ENCODE data around the gene POC1B. TPM values are rescaled to one million over a fixed set of nuclear protein-coding genes. Genes with fewer than 3 reads are reported as not detected.

Gene POC1B
- total RNA-seq, 1 experiment from 2014 or later = 40.3 TPM

DNA sequence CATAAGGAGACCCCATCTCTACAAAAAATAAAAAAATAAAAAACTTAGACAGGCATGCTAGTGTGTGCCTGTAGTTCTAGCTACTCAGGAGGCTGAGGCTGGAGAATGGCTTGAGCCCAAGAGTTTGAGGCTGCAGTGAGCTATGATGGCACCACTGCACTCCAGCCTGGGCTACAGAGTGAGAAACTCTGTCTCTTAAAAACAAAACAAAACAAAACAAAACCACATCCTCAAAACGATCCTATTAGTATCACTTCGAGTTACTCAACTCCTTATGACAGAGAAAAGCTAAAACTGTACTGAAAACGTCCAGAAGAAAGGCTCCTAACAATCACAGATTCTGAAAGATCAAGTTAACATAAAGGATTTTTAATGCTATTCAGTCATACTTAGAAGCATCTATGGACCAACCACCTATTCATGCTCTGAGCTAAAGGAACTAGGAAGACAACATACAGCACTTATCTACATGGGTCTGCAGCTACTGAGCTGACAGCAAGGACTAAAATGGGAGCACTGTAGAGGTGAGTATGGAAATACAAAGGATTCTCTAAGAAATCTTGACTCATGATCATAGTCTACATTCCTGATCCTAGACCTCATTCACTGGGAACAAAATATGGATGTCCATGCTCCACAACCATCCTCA, 98.2 kb downstream of the POC1B start:
- TF ChIP-seq, protein P1, sequence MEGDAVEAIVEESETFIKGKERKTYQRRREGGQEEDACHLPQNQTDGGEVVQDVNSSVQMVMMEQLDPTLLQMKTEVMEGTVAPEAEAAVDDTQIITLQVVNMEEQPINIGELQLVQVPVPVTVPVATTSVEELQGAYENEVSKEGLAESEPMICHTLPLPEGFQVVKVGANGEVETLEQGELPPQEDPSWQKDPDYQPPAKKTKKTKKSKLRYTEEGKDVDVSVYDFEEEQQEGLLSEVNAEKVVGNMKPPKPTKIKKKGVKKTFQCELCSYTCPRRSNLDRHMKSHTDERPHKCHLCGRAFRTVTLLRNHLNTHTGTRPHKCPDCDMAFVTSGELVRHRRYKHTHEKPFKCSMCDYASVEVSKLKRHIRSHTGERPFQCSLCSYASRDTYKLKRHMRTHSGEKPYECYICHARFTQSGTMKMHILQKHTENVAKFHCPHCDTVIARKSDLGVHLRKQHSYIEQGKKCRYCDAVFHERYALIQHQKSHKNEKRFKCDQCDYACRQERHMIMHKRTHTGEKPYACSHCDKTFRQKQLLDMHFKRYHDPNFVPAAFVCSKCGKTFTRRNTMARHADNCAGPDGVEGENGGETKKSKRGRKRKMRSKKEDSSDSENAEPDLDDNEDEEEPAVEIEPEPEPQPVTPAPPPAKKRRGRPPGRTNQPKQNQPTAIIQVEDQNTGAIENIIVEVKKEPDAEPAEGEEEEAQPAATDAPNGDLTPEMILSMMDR (IDR thresholded peaks at IDR 0.05; ENCODE audit: unreplicated experiment) = no peak
- no peaks in the 10 kb centered on the region for H3K27me3 Mint-ChIP-seq (ENCODE audit: unreplicated experiment)
- peaks cover 2% of the 10 kb centered on the region for H3K9me3 Mint-ChIP-seq (ENCODE audit: low read depth, unreplicated experiment)
- no peak overlapping the region for H3K4me3 Mint-ChIP-seq (ENCODE audit: low read depth, unreplicated experiment)
- DNase-seq = no peak
- no TSS peak for BruUV-seq (replicated peaks)
- CTCF ChIA-PET = interaction anchor here (0.7 kb wide), 1 partner anchor 1065 kb away, joined by 4 read pairs; no protein-coding TSS in a partner anchor
- peaks cover 7% of the 10 kb centered on the region for H3K36me3 Mint-ChIP-seq (ENCODE audit: insufficient read depth, unreplicated experiment)
- no peak overlapping the region for H3K27ac Mint-ChIP-seq (ENCODE audit: unreplicated experiment)
- H3K4me1 Mint-ChIP-seq (ENCODE audit: low read depth, unreplicated experiment) = no peaks in the 10 kb centered on the region
- intact Hi-C loops (cut with micrococcal nuclease; ENCODE audit: unreplicated experiment) = no loop called here

DNA sequence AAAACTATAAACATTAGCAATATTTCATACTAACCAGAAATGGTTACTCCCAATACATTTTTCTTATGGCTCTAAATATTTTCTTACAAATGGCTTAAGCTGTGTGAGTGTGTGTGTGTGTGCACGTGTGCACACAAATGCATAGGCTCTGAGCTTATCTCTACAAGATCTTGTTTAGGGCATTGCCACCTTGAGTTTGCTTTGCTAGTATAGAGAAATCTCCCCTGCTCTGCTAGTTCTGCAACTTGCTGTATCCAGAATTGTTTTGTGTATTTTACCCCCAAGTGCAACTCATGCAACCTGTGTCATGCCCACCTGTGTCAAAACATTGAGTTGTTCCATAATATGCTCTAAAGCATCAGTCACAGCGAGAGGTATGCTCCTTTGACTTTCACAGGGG, 101.0 kb downstream of the POC1B start:
- Mint-ChIP-seq H3K36me3 (ENCODE audit: insufficient read depth, unreplicated experiment) (peaks cover 7% of the 10 kb centered on the region), H3K9me3 (ENCODE audit: low read depth, unreplicated experiment) (no peaks in the 10 kb centered on the region), H3K27me3 (ENCODE audit: unreplicated experiment) (no peaks in the 10 kb centered on the region), H3K4me3 (ENCODE audit: low read depth, unreplicated experiment) (no peak overlapping the region), H3K27ac (ENCODE audit: unreplicated experiment) (no peak overlapping the region), H3K4me1 (ENCODE audit: low read depth, unreplicated experiment) (no peaks in the 10 kb centered on the region)
- BruUV-seq (replicated peaks) = no TSS peak
- intact Hi-C loops (cut with micrococcal nuclease; ENCODE audit: unreplicated experiment) = no loop called here
- DNase-seq = no peak
- CTCF ChIA-PET = no interaction called here
- TF ChIP-seq, protein P1 (IDR thresholded peaks at IDR 0.05; ENCODE audit: unreplicated experiment) = no peak

DNA sequence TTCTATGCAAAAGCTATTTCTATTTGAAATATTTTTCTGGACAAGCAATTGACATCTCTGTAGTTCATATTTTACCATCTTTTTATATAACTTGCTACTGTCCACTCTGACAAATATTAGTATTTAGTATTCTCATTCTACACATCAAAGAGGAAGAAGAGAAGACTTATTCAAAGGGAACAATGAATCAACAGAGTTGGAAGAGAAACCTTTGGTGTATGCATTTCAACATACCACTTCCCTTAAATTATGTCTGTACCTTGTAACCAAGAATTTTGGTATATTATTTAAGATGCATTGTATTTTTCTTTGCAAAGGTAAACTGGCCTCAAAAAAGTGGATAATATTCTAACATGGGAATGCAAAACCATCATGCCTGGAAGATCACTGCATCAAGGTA, 101.5 kb downstream of the POC1B start:
- peaks cover 7% of the 10 kb centered on the region for H3K36me3 Mint-ChIP-seq (ENCODE audit: insufficient read depth, unreplicated experiment)
- no TSS peak for BruUV-seq (replicated peaks)
- H3K4me3 Mint-ChIP-seq (ENCODE audit: low read depth, unreplicated experiment) = no peak overlapping the region
- H3K27ac Mint-ChIP-seq (ENCODE audit: unreplicated experiment) = no peak overlapping the region
- H3K27me3 Mint-ChIP-seq (ENCODE audit: unreplicated experiment) = no peaks in the 10 kb centered on the region
- TF ChIP-seq, protein P1 (IDR thresholded peaks at IDR 0.05; ENCODE audit: unreplicated experiment) = no peak
- CTCF ChIA-PET = no interaction called here
- H3K9me3 Mint-ChIP-seq (ENCODE audit: low read depth, unreplicated experiment) = no peaks in the 10 kb centered on the region
- H3K4me1 Mint-ChIP-seq (ENCODE audit: low read depth, unreplicated experiment) = no peaks in the 10 kb centered on the region
- DNase-seq = no peak
- intact Hi-C loops (cut with micrococcal nuclease; ENCODE audit: unreplicated experiment) = no loop called here

DNA sequence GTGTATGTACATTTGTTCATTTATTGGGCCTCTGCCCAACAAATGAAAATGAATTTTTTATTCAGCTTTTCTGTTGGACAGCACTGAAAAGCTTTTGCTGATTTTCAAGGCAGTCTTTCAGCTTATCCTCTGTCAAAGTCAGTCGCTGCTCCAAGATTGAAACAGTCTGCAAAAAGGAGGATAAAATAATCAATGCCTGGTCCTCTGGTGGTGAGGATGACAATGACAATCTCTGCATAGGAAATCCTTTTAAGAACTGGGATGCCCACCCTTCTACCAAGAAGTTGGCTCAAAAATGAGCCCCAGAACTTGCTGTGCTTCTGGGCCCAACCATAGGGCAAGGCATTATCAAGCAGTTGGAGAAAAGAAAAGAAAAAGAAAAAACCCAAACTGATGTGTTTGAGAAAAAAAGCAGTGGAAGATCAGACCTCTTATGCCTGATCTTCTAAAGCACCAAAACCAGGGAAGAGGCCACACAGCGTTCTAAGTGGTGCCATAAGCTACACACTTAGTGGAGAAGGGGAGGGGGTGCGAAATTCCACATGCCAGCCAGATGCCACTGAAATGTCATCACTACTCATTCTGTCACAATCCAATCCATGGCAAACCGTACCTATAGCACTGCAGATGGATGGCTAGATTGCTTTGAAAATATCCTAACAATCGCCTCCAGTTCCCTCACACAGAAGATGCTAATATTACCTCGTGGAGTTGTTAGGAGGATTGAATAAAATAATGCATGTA, 104.6 kb downstream of the POC1B start:
- H3K27me3 Mint-ChIP-seq (ENCODE audit: unreplicated experiment) = no peaks in the 10 kb centered on the region
- CTCF ChIA-PET = no interaction called here
- TF ChIP-seq, protein P1 (IDR thresholded peaks at IDR 0.05; ENCODE audit: unreplicated experiment) = no peak
- intact Hi-C loops (cut with micrococcal nuclease; ENCODE audit: unreplicated experiment) = loop anchor here (2.0 kb wide), 1 partner anchor 30 kb away; no protein-coding TSS in a partner anchor
- no TSS peak for BruUV-seq (replicated peaks)
- DNase-seq = no peak
- H3K4me1 Mint-ChIP-seq (ENCODE audit: low read depth, unreplicated experiment) = peaks cover 16% of the 10 kb centered on the region
- H3K4me3 Mint-ChIP-seq (ENCODE audit: low read depth, unreplicated experiment) = no peak overlapping the region
- H3K27ac Mint-ChIP-seq (ENCODE audit: unreplicated experiment) = no peak overlapping the region
- peaks cover 3% of the 10 kb centered on the region for H3K9me3 Mint-ChIP-seq (ENCODE audit: low read depth, unreplicated experiment)
- H3K36me3 Mint-ChIP-seq (ENCODE audit: insufficient read depth, unreplicated experiment) = peaks cover 13% of the 10 kb centered on the region
